GM19043 (cell line): ENCODE measurements around the gene SLC9A3.
"Not testable (repeated sequence)": the region's sequence is repeated elsewhere in the genome, so short reads cannot be mapped to it uniquely, and the experiment has no call there.

ENCODE experiments used
- ATAC-seq: cut with Tn5 transposase; IDR thresholded peaks from one replicate; pipeline ENCODE4 v1.9.1; 2021; ENCODE audit warnings: low read depth; ENCODE audit not compliant: unreplicated experiment

The SLC9A3 gene

GRCh38 chr5:524234-524972 is at the start of gene SLC9A3:
TSS of gene SLC9A3 (minus strand) at chr5:524449.
- ATAC-seq, result no peak

GRCh38 chr5:573976-574375 is 49.7 kb upstream of the SLC9A3 start:
- ATAC-seq, result no peak

- ATAC-seq, result no peak
These were observed 49.0 kb upstream of the SLC9A3 start for GRCh38 chr5:573206-573605.

GRCh38 chr5:572398-573019 is 48.3 kb upstream of the SLC9A3 start:
- ATAC-seq, result no peak

- ATAC-seq, result no peak
These were observed 47.5 kb upstream of the SLC9A3 start for GRCh38 chr5:571791-572190.

GRCh38 chr5:570886-571285 is 46.6 kb upstream of the SLC9A3 start:
- no peak for ATAC-seq

- no peak for ATAC-seq
These were observed 46.2 kb upstream of the SLC9A3 start for GRCh38 chr5:570446-570845.

GRCh38 chr5:569868-570361 is 45.7 kb upstream of the SLC9A3 start:
- ATAC-seq, result no peak

- no peak for ATAC-seq
These were observed 45.2 kb upstream of the SLC9A3 start for GRCh38 chr5:569358-569867.

- no peak for ATAC-seq
These were observed 44.6 kb upstream of the SLC9A3 start for GRCh38 chr5:568809-569208.

GRCh38 chr5:568061-568781 is 44.0 kb upstream of the SLC9A3 start:
- ATAC-seq, result no peak

- ATAC-seq, result no peak
These were observed 43.4 kb upstream of the SLC9A3 start for GRCh38 chr5:567664-568060.

GRCh38 chr5:566636-567309 is 42.5 kb upstream of the SLC9A3 start:
- no peak for ATAC-seq

- no peak for ATAC-seq
These were observed 41.7 kb upstream of the SLC9A3 start for GRCh38 chr5:565782-566440.

GRCh38 chr5:561408-561807 is 37.2 kb upstream of the SLC9A3 start:
- no peak for ATAC-seq

GRCh38 chr5:560792-561166 is 36.5 kb upstream of the SLC9A3 start:
- ATAC-seq, result no peak

GRCh38 chr5:558871-559503 is 34.7 kb upstream of the SLC9A3 start:
- ATAC-seq, result no peak

GRCh38 chr5:558326-558725 is 34.1 kb upstream of the SLC9A3 start:
- ATAC-seq, result no peak

GRCh38 chr5:557917-558316 is 33.7 kb upstream of the SLC9A3 start:
- ATAC-seq, result not testable (repeated sequence)

GRCh38 chr5:556909-557441 is 32.7 kb upstream of the SLC9A3 start:
- no peak for ATAC-seq
